Uterus (tissue), 4 donors: ENCODE data around the gene PGLYRP4. TPM values are rescaled to one million over a fixed set of nuclear protein-coding genes. Genes with fewer than 3 reads are reported as not detected.

Source experiments
- DNase-seq, 2 donors: peaks; one replicate each; pipeline ENCODE4 v3.0.0-alpha.2; 2019 to 2020
- H3K27ac ChIP-seq, 2 donors: fragments of 200-600 bp; sonication (generic); 1 replicate in 1 of 2; 2 replicates in 1 of 2; pipeline ENCODE4 v1.5.1; 2016 to 2018
- H3K27me3 ChIP-seq, 2 donors: fragments of 200-600 bp; sonication (generic); one replicate each; pipeline ENCODE4 v1.5.1; 2018 to 2019; ENCODE audit warnings: control low read depth in 1 of 2
- H3K36me3 ChIP-seq, 2 donors: fragments of 200-600 bp; sonication (generic); one replicate each; pipeline ENCODE4 v1.5.1; 2019; ENCODE audit warnings: control low read depth in 1 of 2
- H3K4me1 ChIP-seq, 2 donors: fragments of 200-600 bp; sonication (generic); one replicate each; pipeline ENCODE4 v1.5.1; 2018 to 2019; ENCODE audit warnings: control low read depth in 1 of 2
- H3K4me3 ChIP-seq, 2 donors: fragments of 200-600 bp; sonication (generic); 1 replicate in 1 of 2; 2 replicates in 1 of 2; pipeline ENCODE4 v1.5.1; 2018 to 2019; ENCODE audit warnings: mild to moderate bottlenecking in 1 of 2
- H3K9me3 ChIP-seq, 2 donors: fragments of 200-600 bp; sonication (generic); one replicate each; pipeline ENCODE4 v1.5.1; 2019; ENCODE audit warnings: control low read depth in 1 of 2
- CTCF ChIP-seq, 4 experiments: fragments of 200-600 bp in 2 of 4; fragments of 450-650 bp in 2 of 4; sonication (generic) in 2 of 4; IDR thresholded peaks; one replicate each; pipeline ENCODE4 v1.5.1; 2016 to 2019; ENCODE audit warnings: antibody characterized with exemption in 4 of 4, mild to moderate bottlenecking in 2 of 4, moderate library complexity in 1 of 4
- POLR2A ChIP-seq, 2 donors: fragments of 450-650 bp; IDR thresholded peaks; one replicate each; pipeline ENCODE4 v1.6.1; 2016; ENCODE audit warnings: antibody characterized with exemption in 2 of 2, mild to moderate bottlenecking in 1 of 2, moderate library complexity in 1 of 2
- intact Hi-C: fragments of 100-400 bp; cut with DNase I; formaldehyde crosslinking; loops from one replicate; pipeline ENCODE4 v1.15.1; 2023; ENCODE audit warnings: low total_unique reads
- total RNA-seq, 4 donors: library from RNA; depleted of rRNA in 3 of 4; stranded (reverse); fragments of >200 nt in 3 of 4; gene quantifications; one replicate each; pipeline versions ENCODE4 v1.1.0 to v1.2.4, GENCODE V29; 2014 to 2023
- donor health status: DM: yes; HTN: yes; CAD: no.

The PGLYRP4 gene
- total RNA-seq, 4 donors from 2014 or later: not detected

GRCh38 chr1:153386500-153386901 lies 37.9 kb upstream of the PGLYRP4 start:
- H3K9me3 ChIP-seq: no peaks in the 10 kb centered on the region
- no peaks in the 10 kb centered on the region for H3K4me1 ChIP-seq
- no peak overlapping the region for H3K27ac ChIP-seq
- intact Hi-C loops: no loop called here
- H3K27me3 ChIP-seq: no peaks in the 10 kb centered on the region
- DNase-seq: no peak
- no peaks in the 10 kb centered on the region for H3K36me3 ChIP-seq
- H3K4me3 ChIP-seq: no peak overlapping the region
- no peak for TF ChIP-seq CTCF (IDR thresholded peaks at IDR 0.05)
- no peak for TF ChIP-seq POLR2A (IDR thresholded peaks at IDR 0.05)

- Histone ChIP-seq H3K9me3 (no peaks in the 10 kb centered on the region), H3K27ac (no peak overlapping the region), H3K36me3 (no peaks in the 10 kb centered on the region), H3K4me1 (no peaks in the 10 kb centered on the region), H3K27me3 (no peaks in the 10 kb centered on the region), H3K4me3 (no peak overlapping the region)
- intact Hi-C loops: no loop called here
- DNase-seq: no peak
- TF ChIP-seq POLR2A (IDR thresholded peaks at IDR 0.05): no peak
- TF ChIP-seq CTCF (IDR thresholded peaks at IDR 0.05): no peak
Observed at GRCh38 chr1:153384958-153385580, 36.4 kb upstream of the PGLYRP4 start.

- no peaks in the 10 kb centered on the region for H3K36me3 ChIP-seq
- no peak overlapping the region for H3K4me3 ChIP-seq
- no peaks in the 10 kb centered on the region for H3K27me3 ChIP-seq
- no peak overlapping the region for H3K27ac ChIP-seq
- intact Hi-C loops: no loop called here
- DNase-seq: no peak
- TF ChIP-seq CTCF (IDR thresholded peaks at IDR 0.05) (no peak), POLR2A (IDR thresholded peaks at IDR 0.05) (no peak)
- no peaks in the 10 kb centered on the region for H3K9me3 ChIP-seq
- H3K4me1 ChIP-seq: no peaks in the 10 kb centered on the region
Observed at GRCh38 chr1:153380711-153381110, 32.1 kb upstream of the PGLYRP4 start.

GRCh38 chr1:153379591-153379990 lies 30.9 kb upstream of the PGLYRP4 start:
- Histone ChIP-seq H3K4me3 (no peak overlapping the region), H3K36me3 (no peaks in the 10 kb centered on the region), H3K27me3 (no peaks in the 10 kb centered on the region), H3K27ac (no peak overlapping the region), H3K4me1 (no peaks in the 10 kb centered on the region), H3K9me3 (no peaks in the 10 kb centered on the region)
- DNase-seq: no peak
- TF ChIP-seq POLR2A (IDR thresholded peaks at IDR 0.05): no peak
- TF ChIP-seq CTCF (IDR thresholded peaks at IDR 0.05): no peak
- intact Hi-C loops: no loop called here

GRCh38 chr1:153375511-153375910 lies 26.9 kb upstream of the PGLYRP4 start, which contains the start of gene S100A12:
TSS of gene S100A12 (minus strand) at chr1:153375621. CDS start at chr1:153374592, 1,029 bp downstream.
- intact Hi-C loops: no loop called here
- DNase-seq: no peak
- no peak for TF ChIP-seq POLR2A (IDR thresholded peaks at IDR 0.05)
- TF ChIP-seq CTCF (IDR thresholded peaks at IDR 0.05): no peak
- H3K36me3 ChIP-seq: no peaks in the 10 kb centered on the region
- H3K27me3 ChIP-seq: no peaks in the 10 kb centered on the region
- H3K4me3 ChIP-seq: no peak within 1 kb of the TSS
- no peak within 1 kb of the TSS for H3K27ac ChIP-seq
- no peaks in the 10 kb centered on the region for H3K4me1 ChIP-seq
- no peaks in the 10 kb centered on the region for H3K9me3 ChIP-seq
